Activated CD4-positive, CD25-positive, alpha-beta regulatory T cell treated with anti-CD3 and anti-CD28 coated beads, Interleukin-2, amount 50 U/mL, for 24 hours (primary cell): Measurements from ENCODE around the gene FAM168B.
"Not testable (repeated sequence)": the region's sequence is repeated elsewhere in the genome, so short reads cannot be mapped to it uniquely, and the experiment has no call there.

Source experiments
- ATAC-seq, 2 donors: fragments of 150-1000 bp; cut with Tn5 transposase; one replicate each; pipeline ENCODE4 v1.10.0; 2021; ENCODE audit warnings: mild to moderate bottlenecking in 1 of 2, moderate library complexity in 1 of 2

Gene FAM168B

DNA sequence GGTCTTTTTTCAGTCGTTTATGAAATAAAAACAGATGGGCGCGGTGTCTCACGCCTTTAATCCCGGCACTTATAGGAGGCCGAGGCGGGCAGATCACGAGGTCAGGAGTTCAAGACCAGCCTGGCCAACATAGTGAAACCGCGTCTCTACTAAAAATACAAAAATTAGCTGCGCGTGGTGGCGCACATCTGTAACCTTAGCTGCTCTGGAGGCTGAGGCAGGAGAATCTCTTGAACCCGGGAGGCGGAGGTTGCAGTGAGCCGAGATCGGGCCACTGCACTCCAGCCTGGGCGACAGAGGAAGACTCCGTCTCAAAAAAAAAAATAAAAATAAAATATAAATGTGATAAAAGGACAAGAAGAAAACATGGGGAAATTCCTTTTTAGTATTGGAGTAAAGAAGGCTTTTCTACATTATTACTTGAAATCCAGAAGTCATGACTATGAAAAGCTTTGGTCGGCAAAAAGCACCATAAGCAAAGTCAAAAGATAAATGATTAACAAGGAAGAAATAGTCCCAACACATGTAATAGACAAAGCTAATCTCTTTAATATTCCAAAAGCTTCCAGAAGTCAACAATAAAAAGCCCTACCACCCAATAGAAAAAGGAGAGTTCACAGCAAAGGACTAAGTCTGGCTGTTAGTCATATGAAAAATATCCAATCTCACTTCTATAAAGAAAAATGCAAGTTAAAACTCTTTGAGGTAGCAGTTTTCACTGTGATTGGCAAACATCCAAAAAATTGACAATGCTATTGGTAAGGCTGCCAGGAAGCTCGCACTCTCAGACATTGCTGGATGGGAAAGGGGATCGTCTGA is 1.4 kb upstream of the FAM168B start:
- ATAC-seq = no peak

DNA sequence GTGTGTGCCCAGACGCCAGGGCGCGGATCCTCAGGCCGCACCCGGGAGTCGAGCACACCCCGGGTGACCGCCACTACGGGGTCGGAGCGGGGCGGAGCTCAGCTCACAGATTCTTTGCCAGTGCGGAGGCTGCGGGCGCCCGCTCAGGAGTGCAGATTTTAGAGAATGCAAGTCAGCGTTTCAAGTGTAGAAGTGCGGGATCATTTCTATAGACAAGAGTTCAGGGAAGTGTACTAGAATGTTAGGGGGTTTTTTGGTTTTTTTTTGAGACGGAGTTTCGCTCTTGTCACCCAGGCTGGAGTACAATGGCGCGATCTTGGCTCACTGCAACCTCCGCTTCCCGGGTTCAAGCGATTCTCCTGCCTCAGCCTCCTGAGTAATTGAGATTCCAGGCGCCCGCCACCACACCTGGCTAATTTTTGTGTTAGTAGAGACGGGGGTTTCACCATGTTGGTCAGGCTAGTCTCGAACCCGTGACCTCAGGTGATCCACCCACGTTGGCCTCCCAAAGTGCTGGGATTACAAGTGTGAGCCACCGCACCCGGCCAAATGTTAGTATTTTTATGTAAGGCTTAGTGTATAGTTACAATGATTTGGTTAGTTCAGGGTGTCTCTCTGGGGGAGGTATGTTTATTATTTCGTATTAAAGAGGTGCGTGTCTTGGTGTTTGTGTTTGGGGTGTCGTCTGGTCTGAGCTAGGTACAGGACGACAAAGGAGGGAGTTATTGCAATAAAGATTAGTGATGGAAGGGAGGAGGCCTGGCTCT is 619 bp upstream of the FAM168B start:
- ATAC-seq = peak; percentile 76 to 80

- no peak for ATAC-seq
These were observed 728 bp downstream of the FAM168B start for GRCh38 chr2:131092458-131093005.

GRCh38 chr2:131085646-131086045 is 7.6 kb downstream of the FAM168B start:
- no peak for ATAC-seq

- ATAC-seq = no peak
These were observed 12.1 kb downstream of the FAM168B start for GRCh38 chr2:131081190-131081589.

DNA sequence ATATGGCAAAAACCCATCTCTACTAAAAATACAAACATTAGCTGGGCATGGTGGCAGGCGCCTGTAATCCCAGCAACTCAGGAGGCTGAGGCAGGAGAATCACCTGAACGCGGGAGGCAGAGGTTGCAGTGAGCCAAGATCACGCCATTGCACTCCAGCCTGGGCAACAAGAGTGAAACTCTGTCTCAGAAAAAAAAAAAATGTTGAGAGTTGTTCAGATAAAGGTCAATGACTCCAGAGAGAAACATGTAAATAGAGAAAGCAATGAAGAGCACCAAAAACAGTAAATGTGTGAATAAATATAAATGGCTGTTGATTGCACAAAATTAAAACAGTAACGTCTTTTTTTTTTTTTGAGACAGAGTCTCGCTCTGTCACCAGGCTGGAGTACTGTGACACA is 13.3 kb downstream of the FAM168B start:
- not testable (repeated sequence) for ATAC-seq

GRCh38 chr2:131077966-131078365 is 15.3 kb downstream of the FAM168B start:
- ATAC-seq = no peak

DNA sequence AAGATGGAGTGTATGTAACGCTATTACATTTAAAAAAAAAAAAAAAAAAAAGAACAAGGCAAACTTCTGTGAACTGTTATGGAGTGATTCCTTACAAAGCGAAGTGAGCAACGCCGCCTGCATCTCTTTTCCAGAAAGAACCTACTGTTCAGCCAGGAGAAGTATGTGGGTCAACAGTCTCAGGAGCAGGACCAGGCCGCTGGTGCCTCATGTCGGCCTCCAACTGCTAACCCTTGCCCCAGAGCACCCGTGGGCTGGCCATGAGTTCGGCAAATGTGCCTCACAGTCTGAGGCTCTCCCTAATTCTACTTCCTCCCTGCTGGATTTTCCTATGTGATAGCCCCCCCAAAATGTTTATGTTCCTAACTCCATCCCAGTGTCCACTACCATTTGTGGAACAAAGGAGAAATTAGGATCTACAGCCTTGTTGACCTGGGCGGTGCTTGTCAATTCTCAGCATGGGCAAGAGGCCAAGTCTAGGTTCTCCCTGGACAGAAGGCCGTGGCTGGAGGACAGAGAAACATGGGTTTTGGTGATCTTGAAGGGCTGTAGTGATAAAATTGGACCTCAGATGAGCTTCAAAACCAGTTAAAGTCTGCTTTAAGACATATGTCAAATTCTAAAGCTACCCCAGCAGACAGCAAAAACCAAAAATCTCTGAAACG is 15.9 kb downstream of the FAM168B start:
- no peak for ATAC-seq

GRCh38 chr2:131076707-131077106 is 16.6 kb downstream of the FAM168B start:
- ATAC-seq = no peak

DNA sequence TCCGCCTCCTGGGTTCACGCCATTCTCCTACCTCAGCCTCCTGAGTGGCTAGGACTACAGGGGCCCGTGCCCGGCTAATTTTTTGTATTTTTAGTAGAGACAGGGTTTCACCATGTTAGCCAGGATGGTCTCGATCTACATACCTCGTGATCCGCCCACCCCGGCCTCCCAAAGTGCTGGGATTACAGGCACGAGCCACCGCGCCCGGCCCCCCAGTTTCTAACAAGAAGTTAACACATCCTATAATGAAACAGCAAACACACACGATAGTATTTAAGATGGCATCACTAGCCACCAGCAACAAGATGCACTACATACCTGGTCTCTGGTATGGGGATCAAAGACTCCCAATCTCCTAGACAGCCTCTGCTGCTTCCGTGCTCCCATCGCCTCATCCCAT is 17.7 kb downstream of the FAM168B start:
- ATAC-seq = not testable (repeated sequence)

DNA sequence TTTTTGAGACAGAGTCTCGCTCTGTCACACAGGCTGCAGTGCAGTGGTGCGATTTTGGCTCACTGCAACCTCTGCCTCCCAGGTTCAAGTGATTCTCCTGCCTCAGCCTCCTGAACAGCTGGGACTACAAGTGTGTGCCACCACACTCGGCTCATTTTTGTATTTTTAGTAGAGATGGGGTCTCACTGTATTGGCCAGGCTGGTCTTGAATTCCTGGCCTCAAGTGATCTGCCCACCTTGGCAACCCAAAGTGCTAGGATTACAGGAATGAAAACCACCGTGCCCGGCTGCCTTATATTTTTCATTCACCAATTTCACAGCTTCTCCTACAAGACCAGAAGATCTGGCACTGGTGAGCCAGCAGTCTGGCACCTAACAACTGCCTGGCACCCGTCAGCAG is 25.1 kb downstream of the FAM168B start:
- not testable (repeated sequence) for ATAC-seq

- no peak for ATAC-seq
These were observed 25.7 kb downstream of the FAM168B start for GRCh38 chr2:131067465-131068125.

GRCh38 chr2:131064589-131065512 is 28.4 kb downstream of the FAM168B start:
- ATAC-seq = no peak

DNA sequence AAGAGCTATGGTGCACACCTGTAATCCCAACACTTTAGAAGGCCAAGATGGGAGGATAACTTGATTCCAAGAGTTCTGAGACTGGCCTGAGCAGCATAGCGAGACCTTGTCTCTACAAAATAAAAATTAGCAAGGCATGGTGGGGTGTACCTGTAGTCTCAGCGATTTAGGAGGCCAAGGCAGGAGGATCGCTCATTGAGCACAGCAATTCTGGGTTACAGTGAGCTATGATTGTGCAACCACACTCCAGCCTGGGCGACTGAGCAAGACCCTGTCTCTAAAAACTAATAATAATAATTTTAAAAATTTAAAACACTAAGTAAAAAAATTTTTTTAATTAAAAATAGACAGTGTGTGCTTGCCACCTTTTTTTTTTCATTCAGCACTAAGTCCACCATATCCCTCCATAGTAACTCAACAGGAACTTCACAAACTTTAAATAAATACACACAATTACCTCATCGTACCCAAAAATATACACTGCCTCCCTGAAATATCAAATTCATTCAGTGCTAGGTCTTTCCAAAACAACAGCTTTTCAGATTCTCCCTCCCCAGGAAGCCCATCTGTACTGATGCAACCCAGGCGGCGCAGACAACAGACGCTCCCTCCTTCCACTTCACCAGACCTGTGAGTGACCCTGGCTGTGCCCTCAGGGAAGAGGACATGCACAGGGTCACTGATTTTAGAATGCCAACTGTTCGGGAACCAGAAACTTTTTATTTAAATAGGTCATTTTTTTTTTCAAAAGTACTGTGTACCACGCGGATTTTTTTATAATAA is 29.6 kb downstream of the FAM168B start:
- no peak for ATAC-seq

GRCh38 chr2:131058920-131059319 is 34.3 kb downstream of the FAM168B start:
- ATAC-seq = no peak

GRCh38 chr2:131058214-131058843 is 34.9 kb downstream of the FAM168B start:
- no peak for ATAC-seq

DNA sequence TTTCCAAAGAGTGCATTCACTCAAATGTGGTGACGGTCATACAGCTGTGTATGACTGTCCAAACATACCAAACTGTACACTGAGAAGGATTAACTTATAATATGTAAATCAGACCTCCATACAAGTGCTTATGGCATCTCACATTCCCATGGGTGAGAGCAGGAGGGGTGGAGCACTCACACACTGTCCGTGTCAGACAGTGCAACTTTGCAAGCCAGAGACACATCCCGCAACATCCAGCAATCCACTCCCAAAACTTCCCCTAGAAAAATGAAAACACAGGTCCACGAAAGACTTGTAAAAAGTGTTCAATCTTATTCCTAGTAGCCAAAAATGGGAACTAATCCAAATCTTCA is 36.4 kb downstream of the FAM168B start:
- ATAC-seq = no peak

DNA sequence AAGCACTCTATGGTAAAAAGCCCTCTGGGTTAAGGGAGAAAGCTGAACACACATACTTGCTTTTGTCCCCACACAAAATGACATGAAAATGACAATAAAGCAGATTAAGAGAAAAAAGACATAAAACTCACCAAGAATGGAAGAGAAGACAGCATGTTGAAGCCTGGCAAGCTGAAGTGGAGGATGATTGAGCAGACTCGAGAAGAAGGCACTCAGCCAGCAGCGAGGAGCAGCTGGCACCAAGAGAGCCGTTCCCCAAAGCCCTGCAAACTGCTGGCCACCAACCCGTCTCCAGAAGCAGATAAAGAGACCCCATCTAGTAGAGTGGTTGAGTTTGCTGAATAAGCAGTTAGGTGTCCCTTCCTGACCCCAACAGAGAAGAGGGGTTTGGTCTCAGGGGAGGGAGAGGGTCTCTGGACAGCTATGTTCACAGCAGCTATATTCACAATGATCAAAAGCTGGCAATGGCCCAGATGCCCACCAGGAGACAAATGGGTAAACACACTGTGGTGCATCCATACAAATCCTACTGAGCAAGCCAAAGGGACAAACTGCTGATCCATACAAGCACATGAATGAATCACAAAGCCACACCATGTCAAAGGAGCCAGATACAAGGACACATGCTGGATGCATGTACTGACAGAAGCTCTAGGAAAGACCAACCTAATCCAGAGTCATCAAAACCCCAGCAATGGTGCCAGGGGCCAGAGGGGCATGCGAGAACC is 36.9 kb downstream of the FAM168B start:
- no peak for ATAC-seq
